Sigmoid colon (tissue), 7 donors: ENCODE measurements around the gene PHAF1. TPM values are rescaled to one million over a fixed set of nuclear protein-coding genes. Genes with fewer than 3 reads are reported as not detected.

Experiments
- DNase-seq: peaks from one replicate; pipeline ENCODE4 v3.0.0-alpha.2; 2019
- H3K27ac ChIP-seq, 4 donors: fragments of 200-600 bp; sonication (generic); one replicate each; pipeline ENCODE4 v1.5.1; 2016 to 2019; ENCODE audit warnings: mild to moderate bottlenecking in 1 of 4
- H3K27me3 ChIP-seq, 3 donors: fragments of 200-600 bp; sonication (generic); one replicate each; pipeline ENCODE4 v1.5.1; 2019; ENCODE audit warnings: mild to moderate bottlenecking in 1 of 3
- H3K36me3 ChIP-seq, 4 donors: fragments of 200-600 bp; sonication (generic); one replicate each; pipeline ENCODE4 v1.5.1; 2016 to 2019
- H3K4me1 ChIP-seq, 4 donors: fragments of 200-600 bp; sonication (generic); one replicate each; pipeline ENCODE4 v1.5.1; 2017 to 2019
- H3K4me3 ChIP-seq, 4 donors: fragments of 200-600 bp; sonication (generic); one replicate each; pipeline ENCODE4 v1.5.1; 2017 to 2019; ENCODE audit warnings: mild to moderate bottlenecking in 2 of 4, moderate library complexity in 1 of 4
- H3K9me3 ChIP-seq, 4 donors: fragments of 200-600 bp in 3 of 4; sonication (generic) in 3 of 4; one replicate each; pipeline versions ENCODE4 v1.5.1 to v1.6.1; 2013 to 2019
- CTCF ChIP-seq, 4 experiments: fragments of 450-650 bp in 3 of 4; fragments of 200-600 bp in 1 of 4; IDR thresholded peaks; one replicate each; pipeline ENCODE4 v1.5.1; 2016 to 2019; ENCODE audit warnings: antibody characterized with exemption in 4 of 4, mild to moderate bottlenecking in 3 of 4, moderate library complexity in 2 of 4
- EP300 ChIP-seq, 4 donors: sonication (generic); formaldehyde crosslinking; IDR thresholded peaks; one replicate each; pipeline ENCODE4 v1.6.1; 2017; ENCODE audit warnings: antibody characterized with exemption in 4 of 4
- POLR2A ChIP-seq, 2 donors: fragments of 450-650 bp; IDR thresholded peaks; one replicate each; pipeline ENCODE4 v1.6.1; 2016; ENCODE audit warnings: antibody characterized with exemption in 2 of 2, mild to moderate bottlenecking in 2 of 2, moderate library complexity in 2 of 2
- POLR2AphosphoS5 ChIP-seq, 4 donors: sonication (generic); formaldehyde crosslinking; IDR thresholded peaks; one replicate each; pipeline ENCODE4 v1.6.1; 2017; ENCODE audit warnings: antibody characterized with exemption in 4 of 4
- WGBS, 2 donors: extraction: QIAGEN DNeasy Blood & Tissue Kit; methylation state at CpG; one replicate each; pipeline ENCODE4 v1.1.7; 2013; 5-methylcytosine and 5-hydroxymethylcytosine counted together
- intact Hi-C: fragments of 100-400 bp; cut with DNase I; formaldehyde crosslinking; loops from one replicate; pipeline ENCODE4 v1.15.1; 2023
- polyA plus RNA-seq, 3 donors: library from polyadenylated mRNA; stranded (reverse); fragments of 200-250 nt; gene quantifications; one replicate each; pipeline ENCODE4 v1.2.3, GENCODE V29; 2013
- total RNA-seq, 4 donors: library from RNA; depleted of rRNA; stranded (reverse); fragments of >200 nt; gene quantifications; one replicate each; pipeline ENCODE4 v1.1.0, GENCODE V29; 2016
- donor health status: healthy with polysubstance abuse.
- donor health status: Bipolar disorder and iron deficiency.
- donor health status: healthy.

PHAF1 gene
- total and polyA plus RNA-seq, 7 donors = 8.9 to 16.3 (median 11.4) TPM

- 44 to 68% methylated on average over 15 of the region's 15 CpGs for WGBS, 2 donors
- intact Hi-C loops = loop anchor here (5.0 to 10.0 kb wide), 2 partner anchors 44 to 261 kb away; no protein-coding TSS in a partner anchor
- no peak overlapping the region for H3K4me3 ChIP-seq
- TF ChIP-seq POLR2AphosphoS5 (IDR thresholded peaks at IDR 0.05) (no peak), POLR2A (IDR thresholded peaks at IDR 0.05) (no peak), CTCF (IDR thresholded peaks at IDR 0.05) (no peak), EP300 (IDR thresholded peaks at IDR 0.05) (no peak)
- peaks cover 0 to 45% (median 40%) of the 10 kb centered on the region in 4 donors for H3K4me1 ChIP-seq
- peak; percentile 62 for DNase-seq
- no peak overlapping the region for H3K27ac ChIP-seq
- H3K9me3 ChIP-seq = no peaks in the 10 kb centered on the region
- peaks cover 0 to 22% (median 9%) of the 10 kb centered on the region in 3 donors for H3K27me3 ChIP-seq
- no peaks in the 10 kb centered on the region for H3K36me3 ChIP-seq
Observed at GRCh38 chr16:67156143-67156844, 46.6 kb downstream of the PHAF1 start.

DNA sequence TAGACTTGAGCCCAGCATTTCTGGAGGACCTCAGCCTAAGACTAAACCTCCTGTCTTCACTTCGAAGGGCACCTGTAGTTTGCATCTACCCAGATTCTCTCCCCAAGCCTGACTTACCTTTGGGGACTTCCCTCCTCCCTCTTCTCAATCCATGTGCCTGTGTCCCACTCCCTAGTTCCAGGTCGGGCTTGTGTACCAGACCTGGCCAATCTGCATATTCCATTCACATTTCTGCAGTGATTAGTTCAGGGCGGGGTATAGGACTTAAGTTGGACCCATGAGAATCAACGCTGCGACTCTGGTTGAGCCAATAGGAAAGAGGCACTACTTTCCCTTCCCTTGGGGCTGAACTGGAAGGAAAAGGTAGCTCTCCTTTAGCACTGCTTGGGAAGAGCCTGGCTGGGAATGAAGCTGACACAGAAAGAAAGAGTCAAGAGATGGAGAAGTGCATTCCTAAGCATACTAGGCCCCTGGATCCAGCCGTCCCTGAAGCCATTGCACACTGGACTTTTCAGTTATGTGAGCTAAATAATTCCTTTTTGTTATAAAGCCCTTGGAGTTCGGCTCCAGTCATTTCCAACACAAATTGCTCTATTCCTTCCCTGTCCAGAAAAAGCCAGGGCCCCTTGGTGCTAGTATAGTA is 47.5 kb downstream of the PHAF1 start:
- no peaks in the 10 kb centered on the region for H3K9me3 ChIP-seq
- peaks cover 0 to 50% (median 46%) of the 10 kb centered on the region in 4 donors for H3K4me1 ChIP-seq
- DNase-seq = peak; percentile 17
- WGBS, 2 donors = 80 to 84% methylated on average over 7 of the region's 7 CpGs
- TF ChIP-seq POLR2AphosphoS5 (IDR thresholded peaks at IDR 0.05) = no peak
- no peak for TF ChIP-seq POLR2A (IDR thresholded peaks at IDR 0.05)
- no peak for TF ChIP-seq EP300 (IDR thresholded peaks at IDR 0.05)
- TF ChIP-seq CTCF (IDR thresholded peaks at IDR 0.05) = no peak
- H3K36me3 ChIP-seq = no peaks in the 10 kb centered on the region
- H3K27me3 ChIP-seq = peaks cover 0 to 31% (median 17%) of the 10 kb centered on the region in 3 donors
- H3K4me3 ChIP-seq = no peak overlapping the region
- H3K27ac ChIP-seq = no peak overlapping the region
- intact Hi-C loops = loop anchor here (5.0 to 10.0 kb wide), 2 partner anchors 45 to 262 kb away; no protein-coding TSS in a partner anchor

DNA sequence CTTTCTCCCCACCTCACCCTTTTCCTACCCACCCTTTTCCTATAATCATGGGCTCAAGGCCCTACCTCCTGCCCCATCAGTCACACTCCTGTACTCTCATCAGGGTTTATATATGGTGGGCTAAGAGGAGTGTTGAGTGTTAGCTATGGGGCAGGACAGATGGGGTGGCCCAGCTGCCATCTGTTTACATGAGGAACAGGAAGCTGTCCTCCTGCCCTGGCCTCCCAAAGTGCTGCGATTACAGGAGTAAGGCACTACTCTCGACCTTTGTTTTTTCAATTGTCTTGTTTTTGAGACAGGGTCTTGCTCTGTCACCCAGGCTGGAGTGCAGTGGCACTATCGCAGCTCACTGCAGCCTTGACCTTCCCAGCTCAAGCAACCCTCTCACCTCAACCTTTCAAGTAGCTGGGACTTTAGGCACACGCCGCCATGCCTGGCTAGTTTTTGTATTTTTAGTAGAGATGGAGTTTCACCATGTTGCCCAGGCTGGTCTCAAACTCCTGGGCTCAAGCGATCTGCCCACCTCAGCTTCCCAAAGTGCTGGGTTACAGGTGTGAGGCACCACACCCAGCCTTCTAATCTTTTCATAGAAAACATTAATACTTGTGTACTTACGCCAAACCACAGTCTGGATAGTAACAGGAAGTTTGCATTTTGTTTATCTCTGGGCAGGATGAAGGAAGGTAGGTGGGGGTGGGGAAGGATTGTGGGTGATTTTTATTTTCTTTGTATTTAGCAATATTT is 48.3 kb downstream of the PHAF1 start:
- WGBS, 2 donors = 56 to 72% methylated on average over 7 of the region's 7 CpGs
- intact Hi-C loops = loop anchor here (5.0 to 10.0 kb wide), 2 partner anchors 46 to 263 kb away; no protein-coding TSS in a partner anchor
- peaks cover 0 to 57% (median 54%) of the 10 kb centered on the region in 4 donors for H3K4me1 ChIP-seq
- H3K27me3 ChIP-seq = peaks cover 6 to 40% (median 25%) of the 10 kb centered on the region in 3 donors
- TF ChIP-seq POLR2AphosphoS5 (IDR thresholded peaks at IDR 0.05) = no peak
- no peak for TF ChIP-seq EP300 (IDR thresholded peaks at IDR 0.05)
- TF ChIP-seq POLR2A (IDR thresholded peaks at IDR 0.05) = no peak
- no peak for TF ChIP-seq CTCF (IDR thresholded peaks at IDR 0.05)
- no peak overlapping the region for H3K4me3 ChIP-seq
- H3K9me3 ChIP-seq = no peaks in the 10 kb centered on the region
- H3K27ac ChIP-seq = peak overlapping the region in 1 of 4 donors; percentile 79
- no peak for DNase-seq
- H3K36me3 ChIP-seq = no peaks in the 10 kb centered on the region

- intact Hi-C loops = loop anchor here (5.0 to 10.0 kb wide), 2 partner anchors 47 to 264 kb away; no protein-coding TSS in a partner anchor
- H3K4me3 ChIP-seq = peak overlapping the region; percentile 68 to 92 (median 75)
- H3K36me3 ChIP-seq = no peaks in the 10 kb centered on the region
- H3K27ac ChIP-seq = peak overlapping the region; percentile 77 to 79 (median 78)
- H3K4me1 ChIP-seq = peaks cover 0 to 66% (median 63%) of the 10 kb centered on the region in 4 donors
- no peaks in the 10 kb centered on the region for H3K9me3 ChIP-seq
- TF ChIP-seq EP300 (IDR thresholded peaks at IDR 0.05) = no peak
- no peak for TF ChIP-seq CTCF (IDR thresholded peaks at IDR 0.05)
- TF ChIP-seq POLR2A (IDR thresholded peaks at IDR 0.05) = no peak
- no peak for TF ChIP-seq POLR2AphosphoS5 (IDR thresholded peaks at IDR 0.05)
- 3 to 6% methylated on average over 34 of the region's 34 CpGs for WGBS, 2 donors
- no peak for DNase-seq
- H3K27me3 ChIP-seq = peaks cover 13 to 48% (median 34%) of the 10 kb centered on the region in 3 donors
Observed at GRCh38 chr16:67158637-67159600, 49.2 kb downstream of the PHAF1 start.
